HEK293 (cell line): ENCODE data around the gene SIRPB2.

ENCODE experiments used
- CTCF ChIA-PET: fragments of 350-600 bp; formaldehyde crosslinking; extraction: SDS; loops from one replicate; lab custom pipeline; 2021; ENCODE audit warnings: antibody characterized with exemption; lab: Yijun Ruan, JAX
- POLR2A ChIA-PET: fragments of 300-600 bp; formaldehyde crosslinking; extraction: SDS; loops from one replicate; lab custom pipeline; 2020; ENCODE audit warnings: antibody characterized with exemption, inconsistent platforms; lab: Yijun Ruan, JAX
- H3K27ac ChIP-seq: fragments of 200-500 bp; sonication (Bioruptor generic); 2 replicates; pipeline ENCODE4 v1.5.1; 2014; ENCODE audit warnings: low read depth, low read length, control low read depth, inconsistent platforms; ENCODE audit errors: extremely low read depth
- H3K36me3 ChIP-seq, 2 experiments: fragments of 200-500 bp in 1 of 2; sonication (Bioruptor generic) in 1 of 2; 1 replicate in 1 of 2; 2 replicates in 1 of 2; pipeline ENCODE4 v1.5.1; 2014 to 2017; ENCODE audit warnings: inconsistent platforms in 2 of 2, low read length in 2 of 2; ENCODE audit not compliant: control insufficient read depth in 2 of 2, insufficient read depth in 1 of 2
- H3K4me1 ChIP-seq: fragments of 200-500 bp; sonication (Bioruptor generic); 2 replicates; pipeline ENCODE4 v1.5.1; 2014; ENCODE audit warnings: mild to moderate bottlenecking, low read length, inconsistent platforms; ENCODE audit not compliant: control insufficient read depth, insufficient read depth
- H3K4me3 ChIP-seq: 2 replicates; pipeline ENCODE4 v1.5.1; 2011; ENCODE audit warnings: low read depth, mild to moderate bottlenecking, control low read depth, low read length, moderate library complexity
- H3K9me3 ChIP-seq: fragments of 200-500 bp; sonication (Bioruptor generic); 2 replicates; pipeline ENCODE4 v1.5.1; 2014; ENCODE audit warnings: low read depth, low read length, inconsistent platforms; ENCODE audit not compliant: control insufficient read depth, insufficient read depth
- EGR2 ChIP-seq: fragments of 450-650 bp; formaldehyde crosslinking; IDR thresholded peaks from 2 replicates; pipeline ENCODE4 v1.5.1; 2016; ENCODE audit warnings: low read depth, missing biosample characterization, missing genetic modification characterization
- GLIS2 ChIP-seq: fragments of 450-650 bp; formaldehyde crosslinking; IDR thresholded peaks from 2 replicates; pipeline ENCODE4 v1.5.1; 2016; ENCODE audit warnings: missing biosample characterization, missing genetic modification characterization
- TCF7L2 ChIP-seq: IDR thresholded peaks from 2 replicates; pipeline ENCODE4 v1.6.1; 2011; ENCODE audit warnings: low read depth, mild to moderate bottlenecking, inconsistent platforms, low read length, moderate library complexity, borderline replicate concordance
- ZBTB8A ChIP-seq: fragments of 450-650 bp; formaldehyde crosslinking; IDR thresholded peaks from 2 replicates; pipeline ENCODE4 v1.5.1; 2016; ENCODE audit warnings: missing biosample characterization, missing genetic modification characterization
- ZNF140 ChIP-seq: fragments of 450-650 bp; formaldehyde crosslinking; IDR thresholded peaks from 2 replicates; pipeline ENCODE4 v1.5.1; 2016; ENCODE audit warnings: missing biosample characterization, missing genetic modification characterization
- ZNF174 ChIP-seq: fragments of 450-650 bp; formaldehyde crosslinking; IDR thresholded peaks from 2 replicates; pipeline ENCODE4 v1.5.0; 2017; ENCODE audit warnings: missing biosample characterization, mild to moderate bottlenecking, missing genetic modification characterization
- ZNF239 ChIP-seq: fragments of 450-650 bp; formaldehyde crosslinking; IDR thresholded peaks from 2 replicates; pipeline ENCODE4 v1.5.1; 2016; ENCODE audit warnings: missing biosample characterization, missing genetic modification characterization
- ZNF248 ChIP-seq: fragments of 450-650 bp; formaldehyde crosslinking; IDR thresholded peaks from 2 replicates; pipeline ENCODE4 v1.5.1; 2017; ENCODE audit warnings: missing biosample characterization, missing genetic modification characterization
- ZNF335 ChIP-seq: fragments of 450-650 bp; formaldehyde crosslinking; conservative IDR thresholded peaks from 2 replicates; pipeline ENCODE4 v1.5.1; 2016; ENCODE audit warnings: missing biosample characterization, missing genetic modification characterization
- ZNF341 ChIP-seq: fragments of 450-650 bp; formaldehyde crosslinking; IDR thresholded peaks from 2 replicates; pipeline ENCODE4; 2016; ENCODE audit warnings: low read depth, missing biosample characterization, missing genetic modification characterization
- ZNF548 ChIP-seq: fragments of 450-650 bp; formaldehyde crosslinking; IDR thresholded peaks from 2 replicates; pipeline ENCODE4 v1.5.1; 2016; ENCODE audit warnings: missing biosample characterization, missing genetic modification characterization
- ZNF558 ChIP-seq: fragments of 450-650 bp; formaldehyde crosslinking; IDR thresholded peaks from 2 replicates; pipeline ENCODE4 v1.5.1; 2016; ENCODE audit warnings: missing biosample characterization, missing genetic modification characterization
- ZNF626 ChIP-seq: fragments of 450-650 bp; sonication (Bioruptor Pico); formaldehyde crosslinking; IDR thresholded peaks from 2 replicates; pipeline ENCODE4 v1.5.1; 2018; ENCODE audit warnings: missing biosample characterization, missing genetic modification characterization, inconsistent platforms
- ZNF664 ChIP-seq: fragments of 450-650 bp; formaldehyde crosslinking; IDR thresholded peaks from 2 replicates; pipeline ENCODE4 v1.5.1; 2016; ENCODE audit warnings: missing biosample characterization, missing genetic modification characterization
- ZNF677 ChIP-seq: fragments of 450-650 bp; IDR thresholded peaks from 2 replicates; pipeline ENCODE4 v1.5.0; 2018; ENCODE audit warnings: missing biosample characterization, mild to moderate bottlenecking, missing genetic modification characterization, moderate library complexity
- TF ChIP-seq, protein P1 (sequence below): IDR thresholded peaks from 2 replicates; pipeline ENCODE4 v1.6.1; 2011; ENCODE audit warnings: mild to moderate bottlenecking, low read depth, low read length, borderline replicate concordance
- TF ChIP-seq, protein P2 (sequence below): fragments of 450-650 bp; formaldehyde crosslinking; IDR thresholded peaks from 2 replicates; pipeline ENCODE4 v1.5.1; 2016; ENCODE audit warnings: missing biosample characterization, missing genetic modification characterization
- TF ChIP-seq, protein P3 (sequence below): fragments of 450-650 bp; formaldehyde crosslinking; IDR thresholded peaks from 2 replicates; pipeline ENCODE4 v1.5.1; 2016; ENCODE audit warnings: missing biosample characterization, missing genetic modification characterization
- TF ChIP-seq, protein P4 (sequence below): fragments of 450-650 bp; formaldehyde crosslinking; IDR thresholded peaks from 2 replicates; pipeline ENCODE4 v1.5.1; 2016; ENCODE audit warnings: missing biosample characterization, missing genetic modification characterization
- TF ChIP-seq, protein P5 (sequence below): fragments of 450-650 bp; formaldehyde crosslinking; IDR thresholded peaks from 2 replicates; pipeline ENCODE4 v1.5.1; 2017; ENCODE audit warnings: missing biosample characterization, missing genetic modification characterization

Gene SIRPB2

DNA sequence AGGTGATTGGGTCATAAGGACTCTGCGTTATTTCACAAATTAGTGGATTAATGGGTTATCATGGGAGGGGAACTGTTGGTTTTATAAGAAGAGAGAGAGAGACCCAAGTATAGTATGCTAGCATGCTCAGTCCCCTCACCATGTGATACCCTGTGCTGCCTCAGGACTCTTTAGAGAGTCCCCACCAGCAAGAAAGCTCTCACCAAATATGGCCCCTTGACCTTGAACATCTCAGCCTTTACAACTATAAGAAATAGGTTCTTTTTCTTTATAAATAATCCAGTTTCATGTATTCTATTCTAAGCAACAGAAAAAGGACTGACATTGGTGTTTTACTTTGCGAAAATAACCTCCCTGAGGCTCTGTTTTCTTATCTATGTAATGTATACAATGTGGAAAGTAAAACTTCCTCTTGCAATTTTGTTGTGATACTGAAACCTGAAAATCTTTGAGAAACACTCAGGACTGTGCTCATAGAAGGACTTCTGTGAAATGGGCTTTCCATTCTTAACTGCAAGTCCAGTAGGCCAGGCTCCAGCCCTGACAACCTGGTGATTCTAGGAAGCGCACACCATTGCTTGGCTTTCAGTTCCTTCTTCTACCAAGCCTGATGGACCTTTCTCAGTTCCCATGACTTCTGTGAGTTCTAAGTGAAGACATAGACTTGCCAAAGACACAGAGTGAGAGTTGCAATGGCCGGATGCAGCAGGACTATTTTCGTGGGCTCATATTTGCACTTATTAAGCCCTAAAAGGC, 44.4 kb upstream of the SIRPB2 start:
- H3K9me3 ChIP-seq = no peaks in the 10 kb centered on the region
- H3K4me3 ChIP-seq = no peak overlapping the region
- H3K36me3 ChIP-seq = no peaks in the 10 kb centered on the region
- no peaks in the 10 kb centered on the region for H3K4me1 ChIP-seq
- H3K27ac ChIP-seq = no peak overlapping the region
- POLR2A ChIA-PET = no interaction called here
- TF ChIP-seq, protein P1, sequence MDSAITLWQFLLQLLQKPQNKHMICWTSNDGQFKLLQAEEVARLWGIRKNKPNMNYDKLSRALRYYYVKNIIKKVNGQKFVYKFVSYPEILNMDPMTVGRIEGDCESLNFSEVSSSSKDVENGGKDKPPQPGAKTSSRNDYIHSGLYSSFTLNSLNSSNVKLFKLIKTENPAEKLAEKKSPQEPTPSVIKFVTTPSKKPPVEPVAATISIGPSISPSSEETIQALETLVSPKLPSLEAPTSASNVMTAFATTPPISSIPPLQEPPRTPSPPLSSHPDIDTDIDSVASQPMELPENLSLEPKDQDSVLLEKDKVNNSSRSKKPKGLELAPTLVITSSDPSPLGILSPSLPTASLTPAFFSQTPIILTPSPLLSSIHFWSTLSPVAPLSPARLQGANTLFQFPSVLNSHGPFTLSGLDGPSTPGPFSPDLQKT = no peak
- TF ChIP-seq, protein P2, sequence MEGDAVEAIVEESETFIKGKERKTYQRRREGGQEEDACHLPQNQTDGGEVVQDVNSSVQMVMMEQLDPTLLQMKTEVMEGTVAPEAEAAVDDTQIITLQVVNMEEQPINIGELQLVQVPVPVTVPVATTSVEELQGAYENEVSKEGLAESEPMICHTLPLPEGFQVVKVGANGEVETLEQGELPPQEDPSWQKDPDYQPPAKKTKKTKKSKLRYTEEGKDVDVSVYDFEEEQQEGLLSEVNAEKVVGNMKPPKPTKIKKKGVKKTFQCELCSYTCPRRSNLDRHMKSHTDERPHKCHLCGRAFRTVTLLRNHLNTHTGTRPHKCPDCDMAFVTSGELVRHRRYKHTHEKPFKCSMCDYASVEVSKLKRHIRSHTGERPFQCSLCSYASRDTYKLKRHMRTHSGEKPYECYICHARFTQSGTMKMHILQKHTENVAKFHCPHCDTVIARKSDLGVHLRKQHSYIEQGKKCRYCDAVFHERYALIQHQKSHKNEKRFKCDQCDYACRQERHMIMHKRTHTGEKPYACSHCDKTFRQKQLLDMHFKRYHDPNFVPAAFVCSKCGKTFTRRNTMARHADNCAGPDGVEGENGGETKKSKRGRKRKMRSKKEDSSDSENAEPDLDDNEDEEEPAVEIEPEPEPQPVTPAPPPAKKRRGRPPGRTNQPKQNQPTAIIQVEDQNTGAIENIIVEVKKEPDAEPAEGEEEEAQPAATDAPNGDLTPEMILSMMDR = no peak
- no peak for TF ChIP-seq TCF7L2
- no peak for TF ChIP-seq ZNF174 (tag by site-specific recombination)
- CTCF ChIA-PET = interaction anchor here (1.0 kb wide), 1 partner anchor 32 kb away, joined by 3 read pairs; no protein-coding TSS in a partner anchor

DNA sequence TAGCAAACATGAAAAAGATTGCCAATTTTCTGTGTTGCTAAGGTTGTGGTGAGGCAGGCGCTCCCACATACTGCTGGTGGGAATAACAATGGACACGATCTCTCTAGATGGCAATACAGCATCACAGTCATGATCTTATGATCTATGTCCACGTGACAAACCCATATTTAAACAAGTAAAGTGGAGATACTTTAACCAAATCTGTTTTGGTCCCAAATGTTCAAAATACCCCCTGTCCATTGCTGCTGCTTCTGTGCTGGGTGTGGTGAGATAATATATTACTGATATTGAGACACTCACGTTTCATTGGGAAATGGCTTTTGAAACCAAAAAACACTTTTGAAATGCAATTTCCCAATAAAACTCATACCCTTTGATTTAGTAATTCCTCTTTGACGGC, 43.3 kb upstream of the SIRPB2 start:
- TF ChIP-seq, protein P3, sequence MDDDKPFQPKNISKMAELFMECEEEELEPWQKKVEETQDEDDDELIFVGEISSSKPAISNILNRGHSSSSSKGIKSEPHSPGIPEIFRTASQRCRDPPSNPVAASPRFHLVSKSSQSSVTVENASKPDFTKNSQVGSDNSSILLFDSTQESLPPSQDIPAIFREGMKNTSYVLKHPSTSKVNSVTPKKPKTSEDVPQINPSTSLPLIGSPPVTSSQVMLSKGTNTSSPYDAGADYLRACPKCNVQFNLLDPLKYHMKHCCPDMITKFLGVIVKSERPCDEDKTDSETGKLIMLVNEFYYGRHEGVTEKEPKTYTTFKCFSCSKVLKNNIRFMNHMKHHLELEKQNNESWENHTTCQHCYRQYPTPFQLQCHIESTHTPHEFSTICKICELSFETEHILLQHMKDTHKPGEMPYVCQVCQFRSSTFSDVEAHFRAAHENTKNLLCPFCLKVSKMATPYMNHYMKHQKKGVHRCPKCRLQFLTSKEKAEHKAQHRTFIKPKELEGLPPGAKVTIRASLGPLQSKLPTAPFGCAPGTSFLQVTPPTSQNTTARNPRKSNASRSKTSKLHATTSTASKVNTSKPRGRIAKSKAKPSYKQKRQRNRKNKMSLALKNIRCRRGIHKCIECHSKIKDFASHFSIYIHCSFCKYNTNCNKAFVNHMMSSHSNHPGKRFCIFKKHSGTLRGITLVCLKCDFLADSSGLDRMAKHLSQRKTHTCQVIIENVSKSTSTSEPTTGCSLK (tag by site-specific recombination) = no peak
- no peak for TF ChIP-seq ZNF664
- TF ChIP-seq ZNF335 (tag by site-specific recombination) = no peak
- no peak for TF ChIP-seq ZNF140 (tag by site-specific recombination)
- no peak for TF ChIP-seq ZNF239 (tag by site-specific recombination)
- TF ChIP-seq GLIS2 (tag by site-specific recombination) = no peak
- TF ChIP-seq ZNF248 (tag by site-specific recombination) = no peak
- H3K4me3 ChIP-seq = no peak overlapping the region
- CTCF ChIA-PET = interaction anchor here (1.4 kb wide), 1 partner anchor 31 kb away, joined by 4 read pairs; no protein-coding TSS in a partner anchor
- no peaks in the 10 kb centered on the region for H3K36me3 ChIP-seq
- POLR2A ChIA-PET = no interaction called here
- no peaks in the 10 kb centered on the region for H3K4me1 ChIP-seq
- H3K27ac ChIP-seq = no peak overlapping the region
- no peaks in the 10 kb centered on the region for H3K9me3 ChIP-seq

DNA sequence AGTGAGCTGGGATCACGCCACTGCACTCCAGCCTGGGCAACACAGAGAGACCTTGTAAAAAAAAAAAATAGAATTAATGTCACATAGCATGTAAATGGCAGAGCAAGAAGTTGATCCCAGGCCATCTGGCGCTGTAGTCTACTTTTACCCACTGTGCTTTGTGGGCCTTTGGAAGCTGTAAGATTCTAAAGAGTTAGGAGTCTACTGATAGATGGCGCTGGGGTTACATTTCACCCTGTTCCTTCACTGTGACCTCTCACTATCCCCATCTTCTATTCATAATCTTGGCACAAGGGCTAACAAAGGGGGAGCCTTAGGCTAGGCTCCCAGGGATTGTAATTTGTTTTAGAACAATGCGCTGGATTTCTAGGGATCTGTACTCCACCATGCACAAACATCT, 41.8 kb upstream of the SIRPB2 start:
- ChIA-PET CTCF (no interaction called here), POLR2A (no interaction called here)
- Histone ChIP-seq H3K4me1 (no peaks in the 10 kb centered on the region), H3K4me3 (no peak overlapping the region)
- no peak for TF ChIP-seq ZNF558
- TF ChIP-seq ZBTB8A (tag by site-specific recombination) = no peak
- no peak for TF ChIP-seq ZNF677 (tag by site-specific recombination)
- no peak for TF ChIP-seq EGR2 (tag by site-specific recombination)
- TF ChIP-seq, protein P4, sequence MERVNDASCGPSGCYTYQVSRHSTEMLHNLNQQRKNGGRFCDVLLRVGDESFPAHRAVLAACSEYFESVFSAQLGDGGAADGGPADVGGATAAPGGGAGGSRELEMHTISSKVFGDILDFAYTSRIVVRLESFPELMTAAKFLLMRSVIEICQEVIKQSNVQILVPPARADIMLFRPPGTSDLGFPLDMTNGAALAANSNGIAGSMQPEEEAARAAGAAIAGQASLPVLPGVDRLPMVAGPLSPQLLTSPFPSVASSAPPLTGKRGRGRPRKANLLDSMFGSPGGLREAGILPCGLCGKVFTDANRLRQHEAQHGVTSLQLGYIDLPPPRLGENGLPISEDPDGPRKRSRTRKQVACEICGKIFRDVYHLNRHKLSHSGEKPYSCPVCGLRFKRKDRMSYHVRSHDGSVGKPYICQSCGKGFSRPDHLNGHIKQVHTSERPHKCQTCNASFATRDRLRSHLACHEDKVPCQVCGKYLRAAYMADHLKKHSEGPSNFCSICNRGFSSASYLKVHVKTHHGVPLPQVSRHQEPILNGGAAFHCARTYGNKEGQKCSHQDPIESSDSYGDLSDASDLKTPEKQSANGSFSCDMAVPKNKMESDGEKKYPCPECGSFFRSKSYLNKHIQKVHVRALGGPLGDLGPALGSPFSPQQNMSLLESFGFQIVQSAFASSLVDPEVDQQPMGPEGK (tag by site-specific recombination) = no peak
- TF ChIP-seq ZNF341 (tag by site-specific recombination) = no peak
- TF ChIP-seq ZNF548 = no peak
- TF ChIP-seq, protein P5, sequence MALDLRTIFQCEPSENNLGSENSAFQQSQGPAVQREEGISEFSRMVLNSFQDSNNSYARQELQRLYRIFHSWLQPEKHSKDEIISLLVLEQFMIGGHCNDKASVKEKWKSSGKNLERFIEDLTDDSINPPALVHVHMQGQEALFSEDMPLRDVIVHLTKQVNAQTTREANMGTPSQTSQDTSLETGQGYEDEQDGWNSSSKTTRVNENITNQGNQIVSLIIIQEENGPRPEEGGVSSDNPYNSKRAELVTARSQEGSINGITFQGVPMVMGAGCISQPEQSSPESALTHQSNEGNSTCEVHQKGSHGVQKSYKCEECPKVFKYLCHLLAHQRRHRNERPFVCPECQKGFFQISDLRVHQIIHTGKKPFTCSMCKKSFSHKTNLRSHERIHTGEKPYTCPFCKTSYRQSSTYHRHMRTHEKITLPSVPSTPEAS (tag by site-specific recombination) = no peak
- TF ChIP-seq ZNF626 (tag by site-specific recombination) = no peak
- TF ChIP-seq, all 188 proteins: peak for 0
- H3K36me3 ChIP-seq = no peaks in the 10 kb centered on the region
- no peaks in the 10 kb centered on the region for H3K9me3 ChIP-seq
- no peak overlapping the region for H3K27ac ChIP-seq
